C4-2B (cell line): ENCODE data around the gene JMJD7.

Experiments
- CTCF ChIP-seq: fragments of 450-650 bp; conservative IDR thresholded peaks from 2 replicates; pipeline ENCODE4 v1.5.1; 2017; ENCODE audit warnings: mild to moderate bottlenecking
- ZFX ChIP-seq: fragments of 450-650 bp; IDR thresholded peaks from 2 replicates; pipeline ENCODE4 v1.6.1; 2017

- TF ChIP-seq CTCF, result no peak
- no peak for TF ChIP-seq ZFX
Observed at GRCh38 chr15:41861736-41862356, 34.0 kb downstream of the JMJD7 start.
